ENCODE data around the gene POFUT2.

POFUT2 gene

DNA sequence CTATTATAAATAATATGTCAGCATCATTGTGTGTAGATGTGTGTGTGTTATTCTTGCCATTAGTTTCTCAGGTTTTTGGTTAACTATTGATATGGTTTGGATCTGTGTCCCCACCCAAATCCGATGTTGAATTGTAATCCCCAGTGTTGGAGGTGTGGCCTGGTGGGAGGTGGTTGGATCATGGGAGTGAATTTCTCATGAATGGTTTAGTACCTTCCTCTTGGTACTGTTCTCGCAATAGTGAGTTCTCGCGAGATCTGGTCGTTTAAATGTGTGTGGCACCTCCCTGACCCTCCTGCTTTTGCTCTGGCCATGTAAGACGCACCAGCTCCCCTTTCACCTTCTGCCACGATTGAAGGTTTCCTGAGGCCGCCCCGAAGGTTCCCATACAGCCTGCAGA lies 9.6 kb upstream of the POFUT2 start:
- no peak for DNase-seq (ENCODE audit: low read depth)

DNA sequence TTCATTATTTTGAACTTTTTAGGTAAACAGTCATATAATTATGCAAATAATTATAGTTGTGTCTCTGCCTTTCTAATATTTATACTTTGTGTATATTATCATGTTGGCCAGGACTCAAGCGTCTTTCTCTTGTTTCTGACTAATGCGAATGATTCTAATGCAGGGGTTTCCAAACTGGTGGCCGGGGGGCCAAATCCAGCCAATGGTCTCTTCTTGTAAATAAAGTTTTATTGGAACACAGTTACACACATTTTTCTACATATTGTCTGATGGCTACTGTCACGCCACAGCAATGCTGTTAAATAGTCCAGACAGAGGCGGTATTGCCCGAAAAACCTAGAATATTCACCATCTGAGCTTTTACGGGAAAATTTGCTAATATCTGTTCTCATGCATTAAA lies 8.9 kb upstream of the POFUT2 start:
- DNase-seq (ENCODE audit: low read depth), result no peak

DNA sequence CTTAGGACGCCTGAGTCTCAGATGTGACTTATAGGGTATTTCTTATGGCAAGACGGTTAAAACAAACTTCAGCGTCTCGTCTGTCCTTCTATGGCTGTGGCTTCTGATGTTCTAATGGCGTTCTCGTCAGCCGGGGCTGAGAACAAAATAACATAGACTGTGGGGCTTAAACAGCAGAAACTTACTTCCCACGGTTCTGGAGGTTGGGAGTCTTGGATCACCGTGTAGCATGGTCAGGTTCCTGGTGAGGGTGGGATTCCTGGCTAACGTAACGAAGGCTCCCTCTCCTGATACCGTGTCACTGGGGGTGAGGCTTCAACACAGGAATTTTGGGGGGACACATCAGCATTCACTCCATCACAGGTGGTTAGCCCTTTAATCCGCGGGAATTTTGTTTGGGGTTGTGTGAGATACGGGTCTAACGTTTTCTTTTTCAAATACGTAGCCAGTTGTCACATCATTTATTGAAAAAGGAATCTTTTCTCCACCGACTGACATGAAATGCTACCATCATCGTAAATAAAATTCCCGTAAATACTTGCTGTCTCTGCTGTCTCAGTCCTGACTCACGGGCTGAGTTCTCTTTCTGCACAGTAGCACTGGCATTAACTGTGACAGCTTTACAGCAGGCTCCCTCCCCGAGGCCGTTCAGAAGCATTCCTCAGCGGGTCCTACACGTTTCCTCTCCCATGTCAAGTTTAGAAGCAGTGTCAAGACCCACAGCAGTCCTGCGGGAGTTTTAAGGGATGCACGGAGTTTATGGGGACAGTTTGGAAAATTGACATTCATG lies 8.1 kb upstream of the POFUT2 start:
- DNase-seq (ENCODE audit: low read depth), result no peak

GRCh38 chr21:45294509-45295291 lies 7.0 kb upstream of the POFUT2 start:
- DNase-seq (ENCODE audit: low read depth), result no peak

- no peak for DNase-seq (ENCODE audit: low read depth)
Measured at GRCh38 chr21:45293726-45294401, 6.2 kb upstream of the POFUT2 start.

GRCh38 chr21:45293220-45293725 lies 5.6 kb upstream of the POFUT2 start:
- no peak for DNase-seq (ENCODE audit: low read depth)

DNA sequence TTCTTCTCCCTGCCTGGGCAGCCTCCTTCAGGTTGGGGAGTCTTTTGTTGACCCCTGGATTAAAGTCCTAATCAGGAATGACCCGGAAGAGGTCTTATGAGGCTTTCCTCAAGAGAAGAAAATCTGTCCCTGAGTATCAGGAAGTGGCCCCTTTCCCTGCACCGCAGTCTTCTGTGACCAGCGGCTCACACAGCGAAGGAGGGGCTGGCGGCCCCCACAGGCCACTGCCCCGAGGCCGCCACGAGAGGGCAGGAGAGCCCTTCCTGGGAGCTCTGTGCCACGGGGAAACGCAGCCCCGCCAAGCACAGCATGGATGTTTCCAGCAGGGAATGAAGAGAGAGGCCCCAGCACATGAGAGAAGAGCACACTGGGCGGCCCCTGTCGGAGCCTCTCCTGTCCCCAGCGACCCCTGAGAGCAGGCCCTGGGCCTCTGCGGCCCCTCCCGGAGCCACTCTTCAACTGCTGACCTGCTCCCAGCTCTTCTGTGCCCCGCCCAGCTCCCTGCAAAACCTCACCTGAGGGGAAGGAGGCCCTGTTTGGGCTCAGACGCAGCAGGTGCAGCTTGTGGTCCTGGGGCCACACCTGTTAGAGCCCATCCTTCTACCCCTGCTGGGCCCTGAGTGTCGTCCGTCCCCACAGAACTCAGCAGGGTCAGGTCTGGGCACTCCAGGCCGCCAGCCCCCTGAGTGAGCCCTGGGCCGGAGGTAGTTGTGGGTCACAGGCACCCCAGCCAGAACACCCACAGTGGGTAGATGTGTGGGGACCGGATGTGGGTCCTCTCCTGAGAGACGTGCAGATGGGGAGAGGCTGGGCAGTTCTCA lies 4.9 kb upstream of the POFUT2 start:
- DNase-seq (ENCODE audit: low read depth), result peak; percentile 62

GRCh38 chr21:45291613-45292398 lies 4.1 kb upstream of the POFUT2 start:
- DNase-seq (ENCODE audit: low read depth), result no peak

DNA sequence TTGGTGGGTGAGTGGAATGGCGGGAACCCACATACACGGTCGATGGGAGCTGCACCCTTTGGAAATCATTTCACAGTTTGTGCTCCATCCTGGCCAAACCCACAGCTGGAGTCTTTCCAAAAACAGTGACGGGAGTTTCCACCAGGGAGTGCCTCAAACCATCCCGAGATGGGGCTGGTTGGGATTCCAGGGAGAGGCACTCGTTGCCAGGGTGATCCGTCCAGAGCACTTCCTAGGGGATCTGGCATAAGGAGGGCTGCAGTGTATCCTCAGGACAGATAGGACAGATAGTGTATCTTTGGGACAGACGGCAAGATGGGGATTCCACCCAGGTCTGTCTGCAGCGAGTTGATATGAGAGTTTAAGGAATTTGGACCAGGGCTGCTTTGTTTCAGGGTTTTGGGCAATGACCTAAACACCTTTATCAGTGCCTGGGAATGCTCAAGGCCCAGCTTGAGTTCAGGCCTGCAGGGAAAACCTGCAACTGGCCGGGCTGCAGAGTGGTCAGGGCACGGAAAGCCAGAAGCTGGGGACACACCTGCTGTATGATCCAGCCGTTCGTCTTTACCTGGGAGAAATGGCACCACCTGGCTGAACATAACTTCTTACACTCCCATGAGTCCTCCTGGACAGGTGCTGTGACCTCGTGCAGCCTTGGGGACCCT lies 3.4 kb upstream of the POFUT2 start:
- no peak for DNase-seq (ENCODE audit: low read depth)

DNA sequence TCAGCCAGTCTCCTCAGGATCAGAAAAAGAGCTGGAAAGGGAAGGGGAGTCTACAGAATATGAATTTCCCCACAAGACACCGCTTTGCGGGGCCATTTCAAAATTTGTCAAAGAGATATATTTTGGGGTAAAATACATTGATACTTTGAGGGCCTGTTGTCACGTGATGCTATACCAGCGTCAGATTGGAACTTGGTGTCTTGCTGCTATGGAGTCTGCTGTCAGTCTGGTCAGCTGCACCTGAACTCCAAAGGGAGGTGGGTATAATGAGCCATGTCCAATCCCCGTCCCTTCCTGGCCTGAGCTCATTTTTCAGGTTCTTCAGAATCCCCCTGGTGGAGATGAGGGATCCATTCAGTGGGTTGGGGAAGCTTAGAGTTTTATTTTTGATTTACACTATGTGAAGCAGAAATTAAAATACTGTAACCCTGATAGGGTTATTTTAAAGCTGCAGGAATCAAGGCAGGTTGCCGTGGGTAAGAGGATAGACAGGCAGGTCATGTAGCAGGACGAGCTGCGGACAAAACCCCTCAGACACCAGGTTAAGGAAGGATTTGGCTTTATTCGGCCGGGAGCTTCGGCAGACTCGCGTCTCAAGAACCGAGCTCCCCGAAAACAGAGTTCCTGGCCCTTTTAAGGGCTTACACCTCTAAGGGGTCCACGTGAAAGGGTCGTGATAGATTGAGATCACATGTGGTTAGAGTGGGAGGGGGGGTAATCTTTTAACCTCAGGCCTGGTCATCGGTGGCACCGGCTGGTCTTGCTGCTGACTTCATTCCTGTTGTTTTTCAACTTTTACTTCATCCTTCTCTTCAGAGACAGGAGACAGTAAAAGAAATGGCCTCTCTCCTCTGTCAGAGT lies 2.2 kb upstream of the POFUT2 start:
- DNase-seq (ENCODE audit: low read depth), result no peak

GRCh38 chr21:45289134-45289533 lies 1.4 kb upstream of the POFUT2 start:
- DNase-seq (ENCODE audit: low read depth), result no peak

DNA sequence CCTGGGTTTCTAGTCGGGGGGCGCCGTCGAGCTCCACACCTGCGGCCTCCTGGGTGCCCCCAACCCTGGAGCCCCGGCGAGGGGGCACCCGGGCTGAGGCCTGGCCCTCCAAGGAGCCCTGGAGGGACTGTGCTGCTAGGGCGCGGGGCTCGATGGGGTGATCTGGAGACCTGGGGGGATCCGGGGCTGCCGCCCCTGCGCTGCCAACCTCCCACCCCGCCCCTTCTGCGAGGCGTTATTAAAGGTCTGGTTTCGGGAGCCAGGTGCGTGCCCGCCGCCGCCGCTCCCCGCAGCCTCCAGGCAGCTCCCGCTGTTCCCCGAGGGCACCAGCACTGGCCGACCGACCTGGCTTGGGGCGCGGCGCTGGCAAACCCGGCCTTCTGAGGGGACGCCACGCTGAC lies 746 bp upstream of the POFUT2 start:
- no peak for DNase-seq (ENCODE audit: low read depth)

DNA sequence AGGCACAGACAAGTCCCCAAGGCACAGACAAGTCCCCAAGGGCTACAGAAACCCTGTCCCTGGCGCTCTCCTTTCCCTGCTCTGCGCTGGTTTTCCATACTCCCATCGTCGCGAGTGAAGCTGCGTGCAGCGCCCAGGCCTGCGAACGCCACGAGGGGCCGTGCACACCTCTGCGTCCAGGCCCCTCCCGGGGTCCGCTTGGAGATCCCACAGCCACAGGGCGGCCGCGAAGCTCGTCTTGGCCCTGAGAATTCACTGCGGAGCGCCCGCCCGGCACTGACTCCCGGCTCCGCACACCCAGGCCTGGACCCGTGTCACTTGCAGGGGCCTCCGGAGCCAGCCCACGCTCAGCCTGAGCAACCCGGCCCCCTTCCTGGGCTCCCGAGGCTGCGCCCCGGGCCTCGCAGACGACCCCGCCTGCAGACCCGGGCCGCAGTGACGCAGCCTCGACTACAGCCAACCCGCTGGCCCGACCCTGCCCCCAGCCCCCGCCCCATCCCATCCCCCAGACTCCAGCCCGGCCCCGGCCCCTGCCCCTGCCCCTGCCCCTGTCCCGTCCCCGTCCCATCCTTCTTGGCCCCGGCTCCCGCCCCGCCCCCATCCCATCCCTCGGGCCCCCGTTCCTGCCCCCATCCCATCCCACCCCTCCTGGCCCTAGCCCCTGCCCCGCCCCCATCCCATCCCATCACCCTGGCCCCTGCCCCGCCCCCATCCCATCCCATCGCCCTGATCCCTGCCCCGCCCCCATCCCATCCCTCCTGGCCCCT lies 841 bp downstream of the POFUT2 start:
- DNase-seq (ENCODE audit: low read depth), result no peak

- DNase-seq (ENCODE audit: low read depth), result no peak
Measured at GRCh38 chr21:45285266-45285931, 2.3 kb downstream of the POFUT2 start.

GRCh38 chr21:45284456-45284741 lies 3.3 kb downstream of the POFUT2 start:
- no peak for DNase-seq (ENCODE audit: low read depth)

- no peak for DNase-seq (ENCODE audit: low read depth)
Measured at GRCh38 chr21:45283611-45284455, 3.9 kb downstream of the POFUT2 start.

DNA sequence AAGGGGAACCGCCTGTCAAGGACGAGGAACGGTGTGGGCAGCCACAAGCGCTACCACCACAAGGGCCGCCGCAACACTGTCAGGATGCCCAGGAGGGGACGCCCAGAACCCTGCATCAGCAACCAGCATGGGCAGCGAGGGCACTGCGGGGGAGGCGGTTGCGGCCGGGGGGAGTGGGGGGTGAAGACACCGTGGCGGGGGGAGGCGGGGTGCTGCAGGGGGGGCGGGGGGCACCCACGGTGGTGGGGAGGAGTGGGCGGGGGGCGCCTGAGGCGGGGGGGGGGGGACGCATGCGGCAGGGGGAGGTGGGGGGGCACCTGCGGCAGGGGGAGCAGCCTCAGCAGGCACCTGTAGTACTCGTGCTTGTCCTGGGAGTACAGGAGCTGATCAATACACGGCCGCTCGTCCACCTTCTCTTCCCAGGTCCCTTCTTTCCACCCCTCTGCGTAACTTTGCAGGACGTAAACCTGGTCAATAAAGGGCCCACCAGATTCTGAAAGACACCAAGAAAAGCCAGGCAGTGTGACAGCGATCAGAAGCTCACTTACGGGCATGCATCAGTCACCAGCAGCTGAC lies 4.6 kb downstream of the POFUT2 start:
- no peak for DNase-seq (ENCODE audit: low read depth)
